Endothelial cell of umbilical vein (primary cell): ENCODE results near the gene ITPKC. TPM values are rescaled to one million over a fixed set of nuclear protein-coding genes. Genes with fewer than 3 reads are reported as not detected.

Experiments
- BruUV-seq: library from RNA; stranded (reverse); fragments of 400-500 nt; replicated peaks from 2 replicates; lab custom pipeline; 2021; lab: Mats Ljungman, UMichigan
- CTCF ChIA-PET: fragments of 300-600, 350-600 bp; sonication (Branson Sonifier 250); formaldehyde crosslinking; loops from one replicate; lab custom pipeline; 2021; ENCODE audit warnings: antibody characterized with exemption, inconsistent platforms; lab: Charles Lee
- POLR2A ChIA-PET: fragments of 300-600, 350-600 bp; sonication (Branson Sonifier 250); formaldehyde crosslinking; loops from one replicate; lab custom pipeline; 2021; ENCODE audit warnings: antibody characterized with exemption, inconsistent platforms; lab: Charles Lee
- DNase-seq: peaks from one replicate; pipeline ENCODE4 v3.0.0-alpha.2; 2011; ENCODE audit warnings: low read depth, low spot score
- FAIRE-seq: peaks from 2 replicates; lab custom pipeline; 2011; peaks lifted over from hg19 to GRCh38; lab: Jason Lieb, UNC
- H2AFZ ChIP-seq: 2 replicates; pipeline ENCODE4 v1.6.0; 2012; ENCODE audit warnings: low read depth, low read length, control low read depth, inconsistent platforms
- H3K27ac ChIP-seq: 2 replicates; pipeline ENCODE4 v1.5.1; 2011; ENCODE audit warnings: low read depth, mild to moderate bottlenecking, control low read depth, low read length, moderate library complexity; ENCODE audit not compliant: insufficient read depth
- H3K27me3 ChIP-seq, 2 experiments: 2 replicates each; pipeline versions ENCODE4 v1.6.0 to v1.6.1; 2011; ENCODE audit warnings: low read length in 2 of 2, mixed read lengths in 1 of 2; ENCODE audit not compliant: control insufficient read depth in 2 of 2, insufficient read depth in 2 of 2
- H3K36me3 ChIP-seq, 2 experiments: 2 replicates in 1 of 2; 3 replicates in 1 of 2; pipeline ENCODE4 v1.5.1; 2011; ENCODE audit warnings: low read length in 2 of 2, mild to moderate bottlenecking in 1 of 2, moderate library complexity in 1 of 2; ENCODE audit not compliant: control insufficient read depth in 2 of 2, insufficient read depth in 2 of 2; ENCODE audit errors: extremely low read depth in 1 of 2
- H3K4me1 ChIP-seq: 3 replicates; pipeline ENCODE4 v1.5.1; 2011; ENCODE audit warnings: mild to moderate bottlenecking, low read length; ENCODE audit not compliant: control insufficient read depth, insufficient read depth; ENCODE audit errors: extremely low read depth
- H3K4me2 ChIP-seq: 2 replicates; pipeline ENCODE4 v1.6.1; 2011; ENCODE audit warnings: low read length, control low read depth, mixed read lengths; ENCODE audit not compliant: insufficient read depth
- H3K4me3 ChIP-seq, 3 experiments: fragments of 200-600 bp in 1 of 3; sonication (generic), shearing (Covaris generic) in 1 of 3; replicated peaks in 1 of 3; 2 replicates each; pipeline ENCODE4 v1.5.1; 2011 to 2016; ENCODE audit warnings: control low read depth in 3 of 3, low read length in 3 of 3, mild to moderate bottlenecking in 2 of 3, inconsistent platforms in 1 of 3, low read depth in 1 of 3, moderate library complexity in 1 of 3; ENCODE audit not compliant: insufficient read depth in 1 of 3
- H3K79me2 ChIP-seq: 2 replicates; pipeline ENCODE4 v1.6.0; 2012; ENCODE audit warnings: low read length, inconsistent platforms; ENCODE audit not compliant: control insufficient read depth, insufficient read depth
- H3K9ac ChIP-seq: replicated peaks from 2 replicates; pipeline ENCODE3; 2011; ENCODE audit warnings: low read length, control low read depth; ENCODE audit not compliant: insufficient read depth; ENCODE audit errors: extremely low read depth
- H3K9me1 ChIP-seq: replicated peaks from 3 replicates; pipeline ENCODE4 v1.6.0; 2011; ENCODE audit warnings: mild to moderate bottlenecking, low read length; ENCODE audit not compliant: control insufficient read depth, insufficient read depth; ENCODE audit errors: extremely low read depth
- H3K9me3 ChIP-seq: replicated peaks from 2 replicates; pipeline ENCODE4 v1.5.1; 2012; ENCODE audit warnings: low read length, inconsistent platforms; ENCODE audit not compliant: control insufficient read depth, insufficient read depth
- H4K20me1 ChIP-seq: replicated peaks from 2 replicates; pipeline ENCODE3; 2011; ENCODE audit warnings: mild to moderate bottlenecking, low read length; ENCODE audit not compliant: control insufficient read depth, insufficient read depth; ENCODE audit errors: extremely low read depth
- CTCF ChIP-seq, 2 donors: IDR thresholded peaks; 1 replicate in 1 of 2; 2 replicates in 1 of 2; pipeline ENCODE4 v1.5.1; 2011; ENCODE audit warnings: low read length in 2 of 2, mild to moderate bottlenecking in 2 of 2, moderate library complexity in 2 of 2, control low read depth in 1 of 2, inconsistent platforms in 1 of 2, low read depth in 1 of 2; ENCODE audit not compliant: insufficient read depth in 1 of 2; ENCODE audit errors: extremely low read depth in 1 of 2
- EZH2 ChIP-seq: IDR thresholded peaks from 2 replicates; pipeline ENCODE4 v1.6.1; 2012; ENCODE audit warnings: borderline replicate concordance, low read depth, mild to moderate bottlenecking, moderate library complexity, low read length, inconsistent platforms; ENCODE audit not compliant: severe bottlenecking
- FOS ChIP-seq: IDR thresholded peaks from 2 replicates; pipeline ENCODE4 v1.6.1; 2011; ENCODE audit warnings: mild to moderate bottlenecking, low read length, moderate library complexity, borderline replicate concordance; ENCODE audit not compliant: insufficient read depth
- GATA2 ChIP-seq: IDR thresholded peaks from 2 replicates; pipeline ENCODE4 v1.7.0; 2011; ENCODE audit warnings: low read depth, mild to moderate bottlenecking, moderate library complexity, mixed read lengths, low read length; ENCODE audit not compliant: insufficient read length, insufficient read depth
- JUN ChIP-seq: IDR thresholded peaks from 2 replicates; pipeline ENCODE4 v1.6.1; 2011; ENCODE audit warnings: borderline replicate concordance, low read depth; ENCODE audit not compliant: insufficient read length, insufficient read depth
- MAX ChIP-seq: IDR thresholded peaks from 2 replicates; pipeline ENCODE4 v1.6.1; 2011; ENCODE audit not compliant: insufficient read depth, insufficient read length
- MYC ChIP-seq: IDR thresholded peaks from one replicate; pipeline ENCODE4 v1.6.1; 2011; ENCODE audit warnings: mild to moderate bottlenecking, low read depth, low read length
- POLR2A ChIP-seq: IDR thresholded peaks from 2 replicates; pipeline ENCODE4 v1.6.1; 2012; ENCODE audit warnings: low read depth, mild to moderate bottlenecking, control low read depth, low read length
- POLR2AphosphoS5 ChIP-seq: IDR thresholded peaks from 2 replicates; pipeline ENCODE4 v1.6.1; 2012; ENCODE audit warnings: low read depth, mild to moderate bottlenecking, control low read depth, low read length, moderate library complexity; ENCODE audit not compliant: insufficient read depth
- dilution Hi-C: fragments of 300-500 bp; cut with MboI; formaldehyde crosslinking; loops from one replicate; pipeline ENCODE4 v1.15.0; 2019; ENCODE audit warnings: low sequenced_read_pairs; ENCODE audit not compliant: extremely low pct_ligation_motif_present
- intact Hi-C: fragments of 100-400 bp; cut with micrococcal nuclease; formaldehyde crosslinking; loops from one replicate; pipeline ENCODE4 v1.10.0; 2022
- polyA plus RNA-seq, 4 experiments: library from polyadenylated mRNA; depleted of rRNA in 3 of 4; stranded (reverse) in 3 of 4; unstranded in 1 of 4; fragments of >200 nt; gene quantifications; 2 replicates each; pipeline versions ENCODE4 v1.2.1 to v1.2.3, GENCODE V29; 2011 to 2012; ENCODE audit warnings: missing spikeins in 1 of 4
- total RNA-seq: library from RNA; stranded (reverse); gene quantifications from 2 replicates; pipeline ENCODE4 v1.2.3, GENCODE V29; 2021

The ITPKC gene
- total and polyA plus RNA-seq, 2 donors (not counting 3 experiments of a cell fraction or from before 2014, with no cell fraction given), result 7.3 to 16.1 TPM

DNA sequence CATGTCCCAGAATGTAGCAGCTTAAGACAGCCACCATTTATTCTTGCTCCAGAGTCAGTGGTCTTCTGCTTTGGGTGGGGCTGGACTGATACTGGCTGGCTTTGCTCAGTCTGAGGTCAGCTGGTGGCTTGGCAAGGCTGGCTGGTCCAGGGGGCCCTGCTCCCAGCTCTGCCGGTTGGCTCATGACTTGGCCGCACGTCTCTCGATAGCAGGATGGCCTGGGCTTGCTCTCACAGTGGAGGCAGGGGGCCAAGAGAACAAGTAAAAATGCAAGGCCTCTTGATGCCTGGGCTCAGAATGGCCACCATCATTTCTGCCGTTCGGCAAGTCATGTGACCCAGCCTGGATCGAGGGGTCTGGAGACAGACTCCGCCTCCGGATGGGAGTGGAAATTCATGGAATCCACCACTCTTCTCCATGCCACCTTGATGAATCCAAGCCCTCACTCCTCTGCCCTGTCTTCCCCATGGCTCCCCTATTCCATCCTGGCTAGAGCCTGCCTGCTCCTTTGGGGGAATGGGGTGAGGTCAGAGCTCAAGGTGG, 20.3 kb downstream of the ITPKC start:
- DNase-seq (no peak), FAIRE-seq (no peak)
- Histone ChIP-seq H3K27me3 (no peaks in the 10 kb centered on the region), H3K79me2 (no peaks in the 10 kb centered on the region), H3K9me3 (no peaks in the 10 kb centered on the region), H3K36me3 (peaks cover 11 to 34% of the 10 kb centered on the region in 2 experiments), H4K20me1 (no peaks in the 10 kb centered on the region), H2AFZ (no peak overlapping the region), H3K9ac (no peak overlapping the region), H3K9me1 (no peaks in the 10 kb centered on the region), H3K27ac (no peak overlapping the region), H3K4me1 (no peaks in the 10 kb centered on the region), H3K4me3 (no peak overlapping the region), H3K4me2 (no peak overlapping the region)
- POLR2A ChIA-PET, result no interaction called here
- no TSS peak for BruUV-seq
- CTCF ChIA-PET, result no interaction called here
- dilution Hi-C loops, result no loop called here
- no peak for TF ChIP-seq MYC
- no peak for TF ChIP-seq EZH2
- TF ChIP-seq CTCF (IDR thresholded peaks at IDR 0.05; ENCODE audit: extremely low read depth in 1 of 2, insufficient read depth in 1 of 2, low read depth in 1 of 2, low read length in 2 of 2), result no peak
- intact Hi-C loops, result no loop called here

GRCh38 chr19:40739030-40739839, 22.3 kb downstream of the ITPKC start:
- Histone ChIP-seq H3K9ac (no peak overlapping the region), H3K79me2 (no peaks in the 10 kb centered on the region), H3K4me1 (no peaks in the 10 kb centered on the region), H3K9me1 (no peaks in the 10 kb centered on the region), H3K9me3 (no peaks in the 10 kb centered on the region), H4K20me1 (no peaks in the 10 kb centered on the region), H3K4me3 (no peak overlapping the region), H3K36me3 (peaks cover 9 to 26% of the 10 kb centered on the region in 2 experiments), H3K27ac (no peak overlapping the region), H3K27me3 (no peaks in the 10 kb centered on the region), H3K4me2 (no peak overlapping the region), H2AFZ (no peak overlapping the region)
- no peak for TF ChIP-seq POLR2A
- no peak for TF ChIP-seq POLR2AphosphoS5
- TF ChIP-seq MYC, result no peak
- no peak for TF ChIP-seq GATA2
- TF ChIP-seq FOS, result no peak
- no peak for TF ChIP-seq MAX
- no peak for TF ChIP-seq CTCF (IDR thresholded peaks at IDR 0.05; ENCODE audit: extremely low read depth in 1 of 2, insufficient read depth in 1 of 2, low read depth in 1 of 2, low read length in 2 of 2)
- no peak for TF ChIP-seq JUN
- TF ChIP-seq EZH2, result no peak
- no peak for FAIRE-seq
- intact Hi-C loops (no loop called here), dilution Hi-C loops (no loop called here)
- ChIA-PET CTCF (no interaction called here), POLR2A (no interaction called here)
- no TSS peak for BruUV-seq
- DNase-seq, result no peak
